GM18909 (cell line): ENCODE measurements around the gene CEP68.
"Not testable (repeated sequence)": the region's sequence is repeated elsewhere in the genome, so short reads cannot be mapped to it uniquely, and the experiment has no call there.

Source experiments
- ATAC-seq: cut with Tn5 transposase; IDR thresholded peaks from one replicate; pipeline ENCODE4 v1.9.1; 2021; ENCODE audit warnings: mild to moderate bottlenecking; ENCODE audit not compliant: unreplicated experiment, poor library complexity

Gene CEP68

DNA sequence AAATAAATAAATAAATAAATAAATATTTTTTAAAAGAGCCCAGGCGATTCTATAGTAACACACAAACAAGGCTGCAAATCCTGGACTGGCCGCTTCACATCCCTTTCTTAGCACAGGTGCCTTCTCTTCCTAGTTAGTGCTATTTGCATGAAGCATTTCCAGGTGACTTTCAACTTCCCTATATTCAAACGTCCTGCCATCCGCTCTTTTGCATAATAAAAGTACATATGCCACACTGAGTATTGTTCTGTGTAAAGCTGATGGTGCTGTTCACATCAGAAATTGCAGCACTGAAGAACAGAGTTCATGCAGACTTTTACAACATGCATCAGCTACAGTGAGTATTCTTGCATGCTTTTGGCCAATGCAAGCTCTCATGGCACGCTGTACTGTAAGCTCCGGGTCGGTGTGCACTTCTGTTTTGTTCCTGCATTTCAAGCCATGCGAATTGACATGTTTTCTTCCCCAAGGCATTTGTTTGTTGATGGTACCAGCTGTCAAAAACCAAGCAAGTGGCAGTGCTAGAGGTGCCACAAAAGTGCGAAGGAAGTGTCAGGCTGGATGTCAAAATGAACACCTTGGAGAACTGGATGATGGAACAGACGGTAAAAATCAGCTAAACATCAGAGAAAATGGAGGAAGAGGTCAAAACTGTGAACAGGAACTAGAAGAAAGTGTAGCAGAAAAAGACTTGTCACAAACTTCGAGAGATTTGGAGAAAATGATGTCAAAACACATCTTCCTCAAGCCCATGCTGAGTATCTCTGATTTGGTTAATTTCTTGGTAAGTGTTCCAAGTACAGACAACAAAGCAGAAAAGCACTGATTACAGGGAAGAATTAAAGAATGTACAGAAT is 25.5 kb upstream of the CEP68 start:
- peak; percentile 2 for ATAC-seq

DNA sequence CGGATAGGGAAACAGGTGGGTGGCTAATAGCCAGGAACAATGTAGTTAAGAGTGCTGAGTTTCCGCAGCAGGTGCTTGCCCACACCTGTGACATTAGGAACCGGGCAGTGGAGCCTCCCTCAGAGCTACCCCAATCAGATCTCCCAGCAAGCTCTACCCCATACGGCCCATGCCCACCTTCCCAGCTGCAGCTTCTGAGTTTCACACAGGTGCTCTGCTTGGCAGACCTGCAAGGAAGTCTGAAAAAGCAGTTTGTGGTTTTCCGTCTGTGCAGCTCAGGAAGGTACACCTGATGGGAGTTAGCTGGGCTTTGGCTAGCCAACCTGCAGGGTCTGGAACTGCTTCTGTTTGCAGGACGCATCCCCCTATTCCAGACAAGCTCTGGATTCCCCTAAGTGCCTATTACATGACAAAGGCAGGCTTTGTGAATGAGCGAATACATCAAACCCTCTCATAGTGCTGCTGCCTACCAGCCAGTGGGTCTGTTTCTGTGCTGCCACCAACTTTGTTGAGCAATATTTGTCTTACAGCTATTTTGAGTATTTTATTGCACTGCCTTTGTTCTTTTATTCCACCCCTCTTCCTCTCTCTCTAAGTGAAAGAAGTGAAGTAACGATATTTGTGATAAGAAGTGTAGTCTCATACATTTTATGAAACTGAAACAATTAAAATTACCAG is 24.7 kb upstream of the CEP68 start:
- peak; percentile 41 for ATAC-seq

GRCh38 chr2:65032019-65032975 is 23.9 kb upstream of the CEP68 start:
- ATAC-seq: peak; percentile 35

DNA sequence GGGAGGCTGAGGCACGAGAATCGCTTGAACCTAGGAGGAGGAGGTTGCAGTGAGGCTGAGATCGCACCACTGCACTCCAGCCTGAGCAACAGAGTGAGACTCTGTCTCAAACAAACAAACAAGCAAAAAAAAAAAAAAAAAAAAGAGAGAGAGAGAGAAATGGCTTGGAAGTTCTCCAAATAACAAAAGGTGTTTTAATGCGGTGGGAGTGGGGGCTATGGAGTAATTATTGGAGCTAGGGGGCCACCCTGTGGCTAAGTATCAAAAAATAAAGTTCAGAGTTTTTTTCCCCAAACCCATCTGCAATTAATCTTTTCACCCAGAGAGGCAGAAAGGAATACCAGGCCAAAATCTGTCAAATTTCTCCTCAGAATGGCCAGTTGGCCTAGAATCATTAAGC is 23.0 kb upstream of the CEP68 start:
- no peak for ATAC-seq

GRCh38 chr2:65033667-65034066 is 22.5 kb upstream of the CEP68 start:
- ATAC-seq: not testable (repeated sequence)

- no peak for ATAC-seq
Measured at GRCh38 chr2:65035351-65035943, 20.8 kb upstream of the CEP68 start.

DNA sequence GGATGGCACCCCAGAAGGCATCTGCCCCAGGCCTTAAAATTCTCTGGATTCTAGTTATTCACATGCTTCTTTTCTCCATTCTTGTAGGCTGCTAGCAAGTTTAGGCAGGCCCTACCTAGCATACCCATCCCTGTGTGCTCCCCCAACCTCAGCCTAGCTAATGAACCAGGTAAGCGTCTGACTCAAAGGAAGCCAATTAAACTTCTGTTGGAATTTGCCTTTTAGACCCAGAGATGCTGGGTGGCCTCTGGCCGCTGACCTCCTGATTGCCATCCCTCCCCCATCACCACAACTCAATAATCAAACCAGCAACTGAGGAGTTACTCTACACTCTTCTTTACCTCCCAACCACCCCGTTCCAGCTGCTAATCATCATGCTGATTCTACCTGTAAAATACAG is 19.0 kb upstream of the CEP68 start:
- no peak for ATAC-seq

DNA sequence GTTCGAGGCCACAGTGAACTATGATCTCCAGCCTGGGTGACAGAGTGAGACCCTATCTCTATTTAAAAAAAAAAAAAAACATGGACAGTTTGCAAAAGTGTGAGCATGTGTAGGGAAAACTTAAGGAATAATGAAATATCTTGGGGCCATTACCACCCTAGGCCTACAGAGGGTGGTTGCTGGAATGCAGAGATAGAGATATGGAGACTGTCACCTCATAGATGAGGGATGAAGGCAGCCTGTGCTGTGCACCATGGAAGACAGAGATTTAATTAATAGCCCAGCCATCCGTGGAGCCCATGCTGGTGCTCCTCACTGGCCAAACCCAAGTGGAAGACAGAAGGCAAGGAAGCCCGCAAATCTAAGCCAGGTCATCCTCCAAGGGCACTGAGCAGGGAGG is 16.6 kb upstream of the CEP68 start:
- no peak for ATAC-seq

GRCh38 chr2:65040400-65041261 is 15.6 kb upstream of the CEP68 start:
- peak; percentile 79 for ATAC-seq

DNA sequence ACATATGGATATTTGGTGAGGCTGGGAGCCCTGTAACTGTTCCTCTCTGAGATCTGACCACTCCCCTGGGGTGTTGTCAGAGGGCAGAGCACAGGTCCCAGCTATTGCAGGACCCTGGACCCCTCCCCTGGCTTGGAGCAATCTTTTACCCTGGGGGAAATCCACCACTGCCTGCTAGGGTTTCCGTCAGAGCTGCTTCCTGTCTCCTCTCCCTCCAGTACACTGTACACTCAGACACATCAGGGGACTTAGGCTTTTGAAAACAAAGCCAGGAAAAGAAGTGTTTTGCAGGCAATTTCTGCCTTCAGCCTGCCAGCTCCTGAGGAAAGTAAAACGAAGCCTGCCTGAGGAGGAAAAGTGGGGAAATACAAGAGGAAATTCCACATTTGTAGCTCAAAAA is 13.2 kb upstream of the CEP68 start:
- ATAC-seq: no peak

GRCh38 chr2:65044097-65044735 is 12.0 kb upstream of the CEP68 start:
- no peak for ATAC-seq

DNA sequence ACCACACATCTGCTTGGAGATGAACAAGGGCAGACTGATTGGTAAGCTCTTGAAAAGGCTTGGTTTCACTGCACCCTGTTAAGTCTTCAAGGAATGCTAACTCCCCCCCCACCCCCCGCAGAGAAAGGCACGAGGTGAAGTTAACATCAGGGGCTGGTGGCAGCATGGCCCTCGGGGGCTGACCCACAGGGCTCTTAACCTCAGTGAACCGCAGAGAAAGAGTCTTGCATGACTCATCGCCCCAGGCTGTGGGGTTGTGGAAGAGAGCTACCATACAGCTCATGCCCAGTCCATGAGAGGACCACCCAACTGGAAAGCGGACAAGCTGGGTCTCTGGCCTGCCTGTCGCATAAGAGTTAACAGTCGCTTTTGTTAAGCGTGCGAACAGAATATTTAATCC is 10.6 kb upstream of the CEP68 start:
- ATAC-seq: no peak

- no peak for ATAC-seq
Measured at GRCh38 chr2:65046633-65047407, 9.4 kb upstream of the CEP68 start.

DNA sequence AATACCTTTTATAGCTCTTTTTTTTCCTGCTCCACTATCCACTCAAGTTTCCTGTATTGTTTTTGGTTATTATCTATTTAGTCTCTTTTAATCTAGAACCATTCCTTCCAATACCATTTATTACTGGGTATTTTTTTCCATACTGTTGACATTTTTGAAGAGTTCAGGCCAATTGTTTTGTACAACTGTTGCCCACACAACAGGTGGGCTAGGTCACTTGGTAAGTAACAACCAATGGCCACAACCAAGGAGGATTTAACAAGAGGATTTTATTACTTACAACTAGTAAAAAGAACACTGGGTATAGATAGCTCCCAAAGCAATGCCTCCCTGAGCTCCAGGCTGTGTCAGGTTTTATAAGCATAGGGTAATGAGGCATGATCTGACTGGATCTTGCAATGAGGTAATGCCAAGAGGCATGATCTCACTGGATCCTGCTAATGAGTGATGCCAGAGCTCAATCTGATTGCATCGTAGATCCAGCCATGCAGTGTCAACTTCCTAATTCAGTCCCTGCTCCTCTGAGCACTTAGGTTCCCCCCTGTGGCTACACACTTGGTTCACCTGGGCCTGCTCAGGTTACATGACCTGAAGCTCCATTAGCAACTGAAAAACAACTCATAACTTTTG is 7.1 kb upstream of the CEP68 start:
- no peak for ATAC-seq

- no peak for ATAC-seq
Measured at GRCh38 chr2:65050931-65051330, 5.3 kb upstream of the CEP68 start.

GRCh38 chr2:65053199-65053598 is 3.0 kb upstream of the CEP68 start:
- ATAC-seq: peak; percentile 64

- no peak for ATAC-seq
Measured at GRCh38 chr2:65054749-65055421, 1.3 kb upstream of the CEP68 start.
